Adrenal gland (tissue), 12 donors: Measurements from ENCODE around the gene UBE2J2. TPM values are rescaled to one million over a fixed set of nuclear protein-coding genes. Genes with fewer than 3 reads are reported as not detected.
A peak's percentile ranks its signal among the peaks of the same experiment; 100 is the strongest.

ENCODE experiments used
- DNase-seq, 7 donors: peaks; one replicate each; pipeline ENCODE4 v3.0.0-alpha.2; 2019 to 2020
- H3K27ac ChIP-seq, 5 donors: fragments of 200-600 bp; sonication (generic) in 4 of 5; 1 replicate in 3 of 5; 2 replicates in 2 of 5; pipeline versions ENCODE4 v1.5.1 to v1.8.0; 2016 to 2020; ENCODE audit warnings: mild to moderate bottlenecking in 1 of 5
- H3K27me3 ChIP-seq: fragments of 200-600 bp; 2 replicates; pipeline ENCODE4 v1.8.0; 2021
- H3K36me3 ChIP-seq, 2 donors: fragments of 200-600 bp; replicated peaks in 1 of 2; 1 replicate in 1 of 2; 2 replicates in 1 of 2; pipeline versions ENCODE4 v1.5.1 to v1.8.0; 2018 to 2022
- H3K4me1 ChIP-seq, 2 donors: fragments of 200-600 bp; replicated peaks in 1 of 2; 1 replicate in 1 of 2; 2 replicates in 1 of 2; pipeline versions ENCODE4 v1.5.1 to v1.8.0; 2018 to 2021
- H3K4me3 ChIP-seq, 4 donors: fragments of 200-600 bp; sonication (generic) in 3 of 4; one replicate each; pipeline ENCODE4 v1.5.1; 2016 to 2018
- H3K9me3 ChIP-seq, 3 donors: fragments of 200-600 bp; sonication (generic) in 1 of 3; replicated peaks in 1 of 3; 1 replicate in 2 of 3; 2 replicates in 1 of 3; pipeline versions ENCODE4 v1.5.1 to v1.8.0; 2016 to 2021
- POLR2A ChIP-seq, 2 donors: fragments of 450-650 bp; IDR thresholded peaks; one replicate each; pipeline ENCODE4 v1.6.1; 2017; ENCODE audit warnings: antibody characterized with exemption in 2 of 2, mild to moderate bottlenecking in 2 of 2, moderate library complexity in 1 of 2
- WGBS, 4 donors: extraction: QIAGEN DNeasy Blood & Tissue Kit in 2 of 4; methylation state at CpG; one replicate each; pipeline versions ENCODE4 v1.1.5 to v1.1.7; 2013 to 2017; 5-methylcytosine and 5-hydroxymethylcytosine counted together
- intact Hi-C, 2 donors: fragments of 100-400 bp; cut with DNase I; formaldehyde crosslinking; loops; one replicate each; pipeline versions ENCODE4 v1.14.1 to v1.15.0; 2022 to 2023
- polyA plus RNA-seq, 3 donors: library from polyadenylated mRNA; stranded (reverse); fragments of 200-250 nt in 2 of 3; fragments of 350-450 nt in 1 of 3; fragmentation: Illumina TruSeq in 1 of 3; extraction: RNeasy Lipid Tissue Mini Kit (QIAGEN cat#74804) in 1 of 3; gene quantifications; one replicate each; pipeline ENCODE4 v1.2.3, GENCODE V29; 2013 to 2014
- total RNA-seq, 9 donors: library from RNA; depleted of rRNA in 4 of 9; stranded (reverse); fragments of >200 nt in 4 of 9; fragments of 120-200 nt in 1 of 9; fragmentation: NEBNext Ultra II Directional in 1 of 9; extraction: Animal tissue kit (Norgen Biotek cat#: 25700) in 1 of 9; gene quantifications; one replicate each; pipeline versions ENCODE4 v1.1.0 to v1.2.4, GENCODE V29; 2013 to 2023
- TF ChIP-seq, protein P1 (sequence below), 6 experiments: fragments of 450-650 bp in 4 of 6; fragments of 200-600 bp in 2 of 6; sonication (generic) in 1 of 6; IDR thresholded peaks; 1 replicate in 5 of 6; 2 replicates in 1 of 6; pipeline versions ENCODE4 v1.5.1 to v1.8.0; 2016 to 2021; ENCODE audit warnings: antibody characterized with exemption in 6 of 6, mild to moderate bottlenecking in 2 of 6, moderate library complexity in 1 of 6
- donor health status: healthy with polysubstance abuse.
- donor health status: Bipolar disorder and iron deficiency.
- donor health status: DM: yes; HTN: yes; CAD: no.
- donor health status: DM: no; HTN: no; CAD: no.
- donor health status: DM: no; HTN: no; CAD: no.
- donor health status: DM: yes; HTN: yes; CAD: no.

Gene UBE2J2
- total and polyA plus RNA-seq, 12 donors = 30.1 to 74.4 (median 49.8) TPM

DNA sequence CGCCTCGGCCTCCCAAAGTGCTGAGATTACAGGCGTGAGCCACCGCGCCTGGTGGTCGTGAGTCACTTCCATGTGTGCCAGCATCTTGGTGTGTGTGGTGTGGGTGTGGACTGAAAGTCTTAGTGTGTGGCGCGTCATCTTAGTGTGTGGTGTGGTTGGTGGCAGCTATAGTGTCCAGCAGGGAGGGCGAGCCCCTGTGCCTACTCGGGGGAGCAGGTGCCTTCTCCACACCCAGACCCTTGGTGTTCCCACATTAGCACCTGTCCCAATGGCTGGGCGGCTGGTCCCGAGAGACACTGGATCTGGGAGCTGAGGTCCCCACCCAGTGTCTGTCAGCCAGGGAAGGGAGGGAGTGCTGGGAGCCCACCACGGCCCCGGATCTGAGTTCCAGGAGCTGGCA lies 9.3 kb upstream of the UBE2J2 start:
- DNase-seq = peak in 1 of 7 donors; percentile 13
- H3K4me3 ChIP-seq = no peak overlapping the region
- no peaks in the 10 kb centered on the region for H3K36me3 ChIP-seq
- peaks cover 4 to 16% of the 10 kb centered on the region in 2 donors for H3K4me1 ChIP-seq
- no peaks in the 10 kb centered on the region for H3K9me3 ChIP-seq
- intact Hi-C loops = no loop called here
- H3K27ac ChIP-seq = no peak overlapping the region
- 65 to 72% (median 69%) methylated on average over 8 to 14 of the region's 14 CpGs for whole genome bisulfite sequencing, 4 donors
- peaks cover 18% of the 10 kb centered on the region for H3K27me3 ChIP-seq
- TF ChIP-seq, protein P1, sequence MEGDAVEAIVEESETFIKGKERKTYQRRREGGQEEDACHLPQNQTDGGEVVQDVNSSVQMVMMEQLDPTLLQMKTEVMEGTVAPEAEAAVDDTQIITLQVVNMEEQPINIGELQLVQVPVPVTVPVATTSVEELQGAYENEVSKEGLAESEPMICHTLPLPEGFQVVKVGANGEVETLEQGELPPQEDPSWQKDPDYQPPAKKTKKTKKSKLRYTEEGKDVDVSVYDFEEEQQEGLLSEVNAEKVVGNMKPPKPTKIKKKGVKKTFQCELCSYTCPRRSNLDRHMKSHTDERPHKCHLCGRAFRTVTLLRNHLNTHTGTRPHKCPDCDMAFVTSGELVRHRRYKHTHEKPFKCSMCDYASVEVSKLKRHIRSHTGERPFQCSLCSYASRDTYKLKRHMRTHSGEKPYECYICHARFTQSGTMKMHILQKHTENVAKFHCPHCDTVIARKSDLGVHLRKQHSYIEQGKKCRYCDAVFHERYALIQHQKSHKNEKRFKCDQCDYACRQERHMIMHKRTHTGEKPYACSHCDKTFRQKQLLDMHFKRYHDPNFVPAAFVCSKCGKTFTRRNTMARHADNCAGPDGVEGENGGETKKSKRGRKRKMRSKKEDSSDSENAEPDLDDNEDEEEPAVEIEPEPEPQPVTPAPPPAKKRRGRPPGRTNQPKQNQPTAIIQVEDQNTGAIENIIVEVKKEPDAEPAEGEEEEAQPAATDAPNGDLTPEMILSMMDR (IDR thresholded peaks at IDR 0.05) = no peak
- TF ChIP-seq POLR2A (IDR thresholded peaks at IDR 0.05) = no peak

DNA sequence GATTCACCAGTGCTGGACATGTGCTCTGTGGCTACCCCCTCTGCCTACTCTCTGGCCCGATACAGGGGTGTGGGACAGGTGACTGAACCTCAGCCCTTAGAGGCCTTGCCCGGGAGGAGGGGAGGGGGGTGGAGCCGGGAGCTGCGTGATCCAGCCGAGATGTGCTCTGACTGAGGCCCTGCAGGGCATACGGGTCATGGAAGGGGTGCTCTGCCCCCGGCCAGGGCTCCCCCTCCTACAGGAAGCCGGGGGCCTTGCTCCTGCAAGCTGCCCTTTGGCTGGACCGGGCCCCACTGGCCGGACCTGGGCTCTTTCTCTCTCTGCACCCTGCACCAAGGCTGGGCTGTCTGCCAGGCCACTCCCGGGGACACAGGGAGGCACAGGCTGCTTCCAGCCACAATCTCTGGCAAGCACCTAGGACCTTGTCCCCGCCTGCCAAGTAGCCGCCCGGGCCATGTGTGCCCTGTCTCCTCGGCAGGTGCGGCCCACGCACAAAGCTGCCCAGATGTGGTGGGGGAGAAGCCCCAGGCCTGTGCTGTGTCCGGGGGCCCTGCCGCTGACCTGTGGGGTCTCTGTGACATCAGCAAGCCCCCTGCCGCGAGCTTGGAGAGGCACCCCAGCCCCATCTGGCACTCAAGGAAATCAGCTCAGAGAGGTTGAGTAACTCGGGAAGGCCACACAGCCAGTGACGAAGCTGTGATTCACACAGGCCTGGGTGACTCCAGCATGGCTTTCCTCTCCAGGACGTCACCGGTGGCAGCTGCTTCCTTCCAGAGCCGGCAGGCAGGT lies 8.1 kb upstream of the UBE2J2 start:
- intact Hi-C loops = no loop called here
- Histone ChIP-seq H3K27ac (peak overlapping the region in 4 of 5 donors; percentile 38 to 88 (median 74)), H3K4me3 (no peak overlapping the region), H3K27me3 (peaks cover 18% of the 10 kb centered on the region), H3K36me3 (no peaks in the 10 kb centered on the region), H3K4me1 (peaks cover 4 to 16% of the 10 kb centered on the region in 2 donors), H3K9me3 (no peaks in the 10 kb centered on the region)
- TF ChIP-seq, protein P1 (IDR thresholded peaks at IDR 0.05) = no peak
- no peak for TF ChIP-seq POLR2A (IDR thresholded peaks at IDR 0.05)
- DNase-seq = peak; percentile 81 to 93 (median 91)
- WGBS, 4 donors = 26 to 34% (median 29%) methylated on average over 10 to 26 of the region's 26 CpGs

DNA sequence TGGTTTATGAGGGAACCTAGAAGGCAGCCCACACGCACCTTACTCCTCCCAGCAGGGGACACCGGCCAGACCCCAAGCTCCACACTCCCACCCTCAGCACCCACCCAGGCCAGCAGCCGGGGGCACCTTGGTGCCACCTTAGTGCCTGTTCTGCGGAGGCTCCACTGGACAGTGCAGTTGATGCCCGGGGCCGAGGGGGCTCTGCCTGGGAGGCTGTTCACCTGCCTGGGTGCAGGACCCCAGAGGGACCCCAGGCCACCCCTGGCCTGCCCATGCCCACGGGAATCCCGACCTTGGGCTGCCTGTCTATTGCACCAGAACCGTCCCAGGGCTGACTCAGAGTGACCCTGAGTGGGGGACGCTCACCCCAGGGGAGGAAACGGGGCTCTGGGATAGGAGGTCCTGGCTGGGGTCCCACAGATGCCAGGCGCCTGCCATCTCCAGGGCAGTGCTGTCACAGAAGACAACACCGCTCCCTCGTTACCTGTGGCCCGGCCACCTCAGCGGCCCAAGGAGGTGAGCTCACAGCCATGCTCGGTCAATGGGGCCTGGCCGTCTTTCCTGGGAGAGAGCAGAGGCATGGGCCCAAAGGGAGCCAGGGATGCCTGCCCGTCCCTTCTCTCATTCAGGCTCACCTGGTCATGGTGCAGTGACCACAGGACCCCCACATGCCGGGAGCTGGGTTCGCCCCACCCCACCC lies 7.3 kb upstream of the UBE2J2 start:
- 48 to 72% (median 70%) methylated on average over 6 to 21 of the region's 21 CpGs for WGBS, 4 donors
- no peak for DNase-seq
- Histone ChIP-seq H3K27ac (peak overlapping the region in 2 of 5 donors; percentile 82 to 88), H3K4me1 (peaks cover 4 to 16% of the 10 kb centered on the region in 2 donors), H3K36me3 (no peaks in the 10 kb centered on the region), H3K9me3 (no peaks in the 10 kb centered on the region), H3K27me3 (peaks cover 12% of the 10 kb centered on the region), H3K4me3 (no peak overlapping the region)
- no peak for TF ChIP-seq POLR2A (IDR thresholded peaks at IDR 0.05)
- TF ChIP-seq, protein P1 (IDR thresholded peaks at IDR 0.05) = no peak
- intact Hi-C loops = no loop called here

DNA sequence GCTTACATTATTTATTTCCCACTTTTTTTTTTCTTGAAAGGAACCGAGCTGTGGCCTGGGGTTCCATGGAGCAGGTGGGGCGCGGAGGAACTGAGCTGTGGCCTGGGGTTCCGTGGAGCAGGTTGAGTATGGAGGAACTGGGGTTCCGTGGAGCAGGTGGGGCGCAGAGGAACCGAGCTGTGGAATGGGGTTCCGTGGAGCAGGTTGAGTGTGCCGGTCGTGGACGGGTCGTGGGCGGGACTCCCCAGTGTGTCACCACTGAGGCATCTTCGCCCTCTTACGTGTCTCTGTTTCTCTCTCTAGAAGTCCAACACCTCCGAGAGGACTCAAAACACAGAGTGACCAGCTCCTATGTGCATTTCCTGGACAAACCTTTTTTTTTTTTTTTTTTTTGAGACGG lies 5.4 kb upstream of the UBE2J2 start:
- Histone ChIP-seq H3K4me1 (peaks cover 9 to 25% of the 10 kb centered on the region in 2 donors), H3K27ac (no peak overlapping the region), H3K4me3 (no peak overlapping the region), H3K36me3 (no peaks in the 10 kb centered on the region), H3K9me3 (no peaks in the 10 kb centered on the region), H3K27me3 (no peaks in the 10 kb centered on the region)
- DNase-seq = no peak
- WGBS, 4 donors = 92 to 96% (median 93%) methylated on average over 17 of the region's 17 CpGs
- intact Hi-C loops = no loop called here
- no peak for TF ChIP-seq POLR2A (IDR thresholded peaks at IDR 0.05)
- TF ChIP-seq, protein P1 (IDR thresholded peaks at IDR 0.05) = no peak
